AG10803 (cell line): ENCODE data around the gene SNX13.

Experiments used
- DNase-seq: peaks from one replicate; pipeline ENCODE4 v3.0.0; 2010; ENCODE audit warnings: low read depth
- H3K4me3 ChIP-seq: 2 replicates; pipeline ENCODE4 v1.5.1; 2011; ENCODE audit warnings: mild to moderate bottlenecking, low read length, control low read depth
- CTCF ChIP-seq: conservative IDR thresholded peaks from 2 replicates; pipeline ENCODE4 v1.5.1; 2011; ENCODE audit warnings: mild to moderate bottlenecking, low read length, control low read depth, inconsistent platforms

Gene SNX13

GRCh38 chr7:17928055-17928454, 12.2 kb downstream of the SNX13 start:
- no peak overlapping the region for H3K4me3 ChIP-seq
- DNase-seq, result no peak
- TF ChIP-seq CTCF, result no peak

GRCh38 chr7:17921857-17922416, 18.4 kb downstream of the SNX13 start:
- DNase-seq, result no peak
- TF ChIP-seq CTCF, result no peak
- H3K4me3 ChIP-seq, result no peak overlapping the region

- H3K4me3 ChIP-seq, result no peak overlapping the region
- TF ChIP-seq CTCF, result no peak
- DNase-seq, result no peak
These were observed 22.5 kb downstream of the SNX13 start for GRCh38 chr7:17917842-17918241.

- DNase-seq, result no peak
These were observed 23.5 kb downstream of the SNX13 start for GRCh38 chr7:17916786-17917185.

GRCh38 chr7:17915796-17916195, 24.5 kb downstream of the SNX13 start:
- no peak overlapping the region for H3K4me3 ChIP-seq
- DNase-seq, result peak; percentile 3
- no peak for TF ChIP-seq CTCF

More at GRCh38 chr7:17916786-17917185, 23.5 kb downstream of the SNX13 start:
- H3K4me3 ChIP-seq, result no peak overlapping the region
- TF ChIP-seq CTCF, result no peak

GRCh38 chr7:17915168-17915567, 25.1 kb downstream of the SNX13 start:
- no peak for TF ChIP-seq CTCF
- no peak for DNase-seq
- H3K4me3 ChIP-seq, result no peak overlapping the region

GRCh38 chr7:17913250-17913649, 27.0 kb downstream of the SNX13 start:
- DNase-seq, result no peak
- no peak overlapping the region for H3K4me3 ChIP-seq
- no peak for TF ChIP-seq CTCF
